Stimulated activated CD8-positive, alpha-beta memory T cell treated with anti-CD3 and anti-CD28 coated beads, Interleukin-4, amount 100 ng/mL, for 48 hours (primary cell): ENCODE measurements around the gene WDR45B.
"Not testable (repeated sequence)": the region's sequence is repeated elsewhere in the genome, so short reads cannot be mapped to it uniquely, and the experiment has no call there.

Experiments
- DNase-seq: peaks from one replicate; pipeline ENCODE4 v3.0.0-alpha.2; 2020

The WDR45B gene

DNA sequence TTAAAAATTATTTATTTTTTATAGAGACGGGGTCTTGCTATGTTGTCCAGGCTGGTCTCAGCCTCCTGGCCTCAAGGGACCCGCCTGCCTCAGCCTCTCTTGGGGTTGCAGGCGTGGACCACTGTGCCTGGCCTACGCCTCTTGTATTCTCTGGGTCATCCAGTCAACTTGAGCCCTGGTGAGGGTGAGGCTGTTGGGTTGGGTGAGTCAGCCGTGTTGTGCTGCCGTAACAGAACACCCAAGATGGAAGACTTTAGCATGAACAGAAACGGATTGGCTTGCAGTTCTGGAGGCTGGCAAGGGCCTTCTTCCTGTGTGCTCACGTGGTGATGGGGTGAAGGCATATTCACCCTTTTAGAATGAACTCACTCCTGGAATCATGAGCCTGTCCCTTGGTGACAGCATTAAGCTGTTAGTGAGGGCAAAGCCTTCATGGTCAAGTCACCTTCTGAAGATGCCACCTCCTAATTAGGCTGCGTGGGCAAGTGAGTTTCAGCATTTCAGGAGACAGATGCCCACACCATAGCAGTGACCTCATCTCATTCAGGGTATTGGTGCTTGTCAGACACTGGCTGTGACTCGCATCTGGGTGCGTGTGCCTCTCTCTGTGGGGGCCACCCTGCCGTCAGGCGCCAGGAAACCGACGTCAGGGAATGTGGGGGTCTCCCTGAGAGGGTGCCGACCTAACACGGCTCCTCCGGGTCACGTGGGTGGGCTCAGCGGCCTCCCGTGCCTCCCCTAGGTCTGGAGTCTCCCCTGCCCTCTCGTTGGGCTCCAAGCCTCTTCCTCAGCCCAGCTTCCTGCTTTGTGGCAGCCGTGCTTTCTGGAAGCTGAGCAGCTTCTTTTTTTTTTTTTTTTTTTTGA lies 49.8 kb downstream of the WDR45B start:
- no peak for DNase-seq

DNA sequence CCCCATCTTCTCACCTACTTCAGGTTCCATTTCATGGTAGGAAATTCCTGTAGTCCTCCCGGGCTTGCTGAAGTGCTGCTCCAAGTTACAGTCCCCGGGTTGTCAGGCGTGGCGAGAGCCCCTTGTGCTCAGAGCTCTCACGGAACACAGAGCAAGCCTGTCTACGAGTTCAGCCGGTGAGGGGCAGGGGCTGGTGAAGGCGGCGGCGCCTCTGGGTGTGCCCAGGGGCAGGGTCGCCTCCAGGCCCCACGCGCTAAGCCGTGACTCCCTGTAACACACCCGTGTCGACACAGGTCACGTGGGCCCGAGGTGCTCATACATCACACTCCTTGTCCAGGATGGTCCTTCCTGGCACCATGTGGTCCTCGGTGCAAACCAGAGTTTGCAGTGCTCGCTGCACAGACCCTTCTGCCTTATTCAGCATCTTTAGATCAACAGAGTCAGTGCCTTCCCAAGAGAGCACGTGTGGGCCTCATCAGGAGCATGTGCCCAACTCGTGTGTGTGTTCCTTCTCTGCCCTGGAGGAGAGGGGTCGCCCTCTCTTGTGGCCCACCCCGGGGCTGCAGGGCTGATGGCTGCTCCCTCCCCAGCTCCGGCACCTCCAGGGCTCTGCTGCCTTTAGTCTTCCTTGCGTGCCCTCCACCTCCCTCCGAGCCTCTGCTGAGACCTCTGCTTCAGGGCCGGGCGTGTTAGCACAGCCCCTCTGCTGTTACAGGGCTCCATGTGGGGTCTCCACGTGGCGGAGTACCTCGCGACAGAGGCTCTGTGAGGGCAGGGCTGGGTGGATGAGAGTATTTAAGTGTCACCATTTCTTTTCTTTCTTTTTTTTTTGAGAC lies 51.2 kb downstream of the WDR45B start:
- DNase-seq, result no peak

DNA sequence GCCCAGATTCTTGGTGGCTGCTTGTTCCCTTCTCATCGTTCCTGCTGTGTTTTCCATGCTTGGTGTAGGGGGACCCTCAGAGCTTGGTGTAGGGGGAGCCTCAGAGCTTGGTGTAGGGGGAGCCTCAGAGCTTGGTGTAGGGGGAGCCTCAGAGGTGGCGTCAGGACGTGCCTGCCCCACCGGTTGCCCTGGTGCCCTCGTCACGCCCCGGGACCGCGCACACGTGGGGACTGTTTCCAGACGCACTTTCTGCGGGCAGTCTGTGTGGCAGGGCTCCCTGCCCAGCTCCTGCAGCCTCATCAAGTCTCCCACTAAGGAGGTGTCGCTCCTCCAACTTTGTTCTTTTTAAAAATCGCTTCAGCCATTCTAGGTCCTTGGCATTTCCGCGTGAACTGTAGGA lies 51.9 kb downstream of the WDR45B start:
- DNase-seq, result no peak

DNA sequence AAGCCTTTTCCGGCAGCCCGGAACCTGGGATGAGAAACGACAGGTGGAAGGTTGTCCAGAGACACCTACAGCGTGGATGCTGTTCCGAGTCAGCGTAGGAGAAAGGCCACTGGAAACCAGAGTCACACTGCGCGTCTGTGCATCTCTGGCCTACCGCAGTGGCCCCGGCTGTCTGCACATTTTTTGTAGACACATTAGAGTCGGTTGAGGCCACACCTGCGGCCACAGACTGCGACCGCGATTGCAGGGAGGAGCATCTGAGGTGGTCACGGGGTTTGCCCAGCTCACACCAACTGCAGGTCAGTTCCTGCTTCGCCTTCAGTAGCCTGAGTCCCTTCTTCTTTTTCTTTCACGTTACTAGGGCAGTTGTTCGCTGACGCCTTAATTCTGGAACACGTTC lies 52.4 kb downstream of the WDR45B start:
- no peak for DNase-seq

DNA sequence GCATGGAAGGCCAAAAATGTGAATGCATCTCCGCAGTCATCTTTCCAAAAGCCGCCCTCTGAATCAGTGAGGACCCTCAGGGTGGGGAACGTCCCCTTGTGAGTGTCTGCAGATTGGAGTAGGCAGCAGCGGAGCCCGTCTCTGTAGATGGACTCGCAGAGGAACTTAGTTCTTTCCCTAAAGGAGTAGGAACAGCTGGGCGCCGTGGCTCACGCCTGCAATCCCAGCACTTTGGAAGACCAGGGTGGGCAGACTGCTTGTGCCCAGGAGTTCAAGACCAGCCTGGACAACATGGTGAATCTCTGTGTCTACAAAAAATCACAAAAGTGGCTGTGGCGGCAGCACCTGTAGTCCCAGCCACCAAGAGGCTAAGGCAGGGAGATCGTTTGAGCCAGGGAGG lies 53.7 kb downstream of the WDR45B start:
- DNase-seq, result no peak

DNA sequence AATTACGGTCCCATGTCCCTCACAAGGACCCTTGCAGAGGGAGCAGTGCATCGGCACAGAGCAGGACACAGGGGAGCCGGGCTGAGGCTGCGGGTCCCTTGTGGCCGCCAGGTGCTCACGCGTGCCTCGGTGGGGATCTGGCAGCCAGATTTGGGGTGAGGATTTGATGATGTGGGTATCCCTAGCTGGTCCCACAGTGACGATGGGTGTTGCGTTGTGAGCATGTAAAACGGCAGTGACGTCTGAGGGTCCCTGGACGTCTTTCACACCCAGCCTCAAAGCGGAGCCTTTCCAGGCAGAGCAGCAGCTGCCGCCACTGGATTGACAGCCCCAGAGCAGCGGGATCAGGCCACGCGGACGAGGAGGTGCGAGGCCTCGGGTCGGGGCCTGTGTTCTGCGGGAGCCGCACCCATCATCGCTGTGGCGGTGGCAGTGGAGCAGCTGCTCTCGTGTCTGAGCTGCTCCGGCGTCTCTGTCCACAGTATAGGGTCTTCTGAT lies 54.6 kb downstream of the WDR45B start:
- no peak for DNase-seq

DNA sequence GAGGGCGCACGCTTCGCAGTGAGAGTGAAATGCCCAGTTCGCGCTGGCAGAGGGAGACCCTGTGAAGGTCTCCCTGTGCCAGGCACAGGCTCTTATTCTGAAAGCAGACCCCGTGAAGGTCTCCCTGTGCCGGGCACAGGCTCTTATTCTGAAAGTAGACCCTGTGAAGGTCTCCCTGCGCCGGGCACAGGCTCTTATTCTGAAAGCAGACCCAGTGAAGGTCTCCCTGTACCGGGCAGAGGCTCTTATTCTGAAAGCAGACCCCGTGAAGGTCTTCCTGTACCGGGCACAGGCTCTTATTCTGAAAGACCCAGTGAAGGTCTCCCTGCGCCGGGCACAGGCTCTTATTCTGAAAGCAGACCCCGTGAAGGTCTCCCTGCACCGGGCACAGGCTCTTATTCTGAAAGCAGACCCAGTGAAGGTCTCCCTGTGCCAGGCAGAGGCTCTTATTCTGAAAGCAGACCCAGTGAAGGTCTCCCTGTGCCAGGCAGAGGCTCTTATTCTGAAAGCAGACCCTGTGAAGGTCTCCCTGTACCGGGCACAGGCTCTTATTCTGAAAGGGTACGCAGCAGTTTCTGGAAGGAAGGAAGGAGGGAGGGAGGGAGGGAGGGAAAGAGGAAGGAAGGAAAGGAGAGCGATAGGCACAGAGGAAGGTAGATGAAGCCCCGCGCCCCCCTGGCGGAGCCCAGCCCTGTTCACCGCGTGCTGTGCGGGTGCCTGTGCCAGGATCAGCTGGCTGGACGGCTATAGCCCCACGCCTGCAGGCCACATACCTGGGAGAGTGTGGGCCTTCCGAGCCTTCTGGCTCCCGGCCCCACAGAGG lies 55.3 kb downstream of the WDR45B start:
- peak; percentile 54 for DNase-seq

DNA sequence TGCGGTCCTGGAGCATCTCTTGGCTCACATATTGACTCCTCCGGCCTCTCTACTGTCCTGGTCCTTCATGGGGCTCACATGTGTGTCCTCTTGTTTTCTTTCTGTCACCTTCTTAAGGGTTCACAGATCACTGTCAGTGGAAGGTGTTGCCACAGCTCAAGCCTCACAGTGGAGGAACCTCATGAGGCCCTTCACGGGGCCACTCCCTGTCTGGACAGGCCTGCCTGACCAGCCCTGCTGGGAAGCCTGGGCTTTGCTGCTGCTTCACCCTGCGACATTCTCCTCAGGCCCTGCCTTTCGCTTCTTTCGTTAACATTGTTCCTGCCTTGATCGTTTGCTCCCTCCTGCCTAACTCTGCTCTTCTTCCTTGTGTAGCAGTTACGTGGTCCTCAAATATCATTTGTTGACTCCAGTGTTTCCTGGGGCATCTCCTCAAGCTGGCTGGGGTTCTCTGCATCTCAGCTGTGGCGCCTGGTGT lies 55.9 kb downstream of the WDR45B start:
- DNase-seq, result no peak

DNA sequence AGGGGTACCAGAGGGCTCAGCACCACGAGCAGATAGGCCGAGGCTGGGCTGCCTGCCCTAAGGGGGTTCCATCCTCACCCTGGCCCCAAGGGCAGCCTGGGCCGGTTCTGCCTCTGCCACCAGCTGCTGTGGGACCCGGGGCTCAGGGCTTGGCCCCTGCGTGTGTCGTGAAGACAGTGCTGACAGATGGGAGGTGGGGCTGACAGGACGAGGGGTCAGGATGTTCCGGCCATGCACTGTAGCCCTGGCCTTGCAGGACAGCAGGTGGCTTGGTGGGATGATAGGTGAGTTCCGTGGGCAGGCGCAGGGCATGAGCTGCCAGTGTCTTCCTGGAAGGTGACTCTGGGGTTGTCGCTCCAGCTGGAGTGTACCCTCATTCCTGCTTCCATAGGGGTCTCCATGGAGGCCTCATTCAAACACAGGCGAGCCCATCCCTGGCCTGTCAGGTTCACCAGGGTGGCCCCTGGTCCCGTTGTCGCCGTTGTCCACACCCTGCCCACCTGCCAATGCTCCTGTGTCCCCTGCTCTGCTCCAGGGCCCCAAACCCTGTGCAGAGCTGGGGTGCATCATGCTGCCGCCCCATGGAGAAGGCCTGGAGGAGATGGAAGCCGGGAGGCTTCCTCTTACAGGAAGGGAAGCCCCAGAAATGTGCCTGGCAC lies 57.2 kb downstream of the WDR45B start:
- no peak for DNase-seq

DNA sequence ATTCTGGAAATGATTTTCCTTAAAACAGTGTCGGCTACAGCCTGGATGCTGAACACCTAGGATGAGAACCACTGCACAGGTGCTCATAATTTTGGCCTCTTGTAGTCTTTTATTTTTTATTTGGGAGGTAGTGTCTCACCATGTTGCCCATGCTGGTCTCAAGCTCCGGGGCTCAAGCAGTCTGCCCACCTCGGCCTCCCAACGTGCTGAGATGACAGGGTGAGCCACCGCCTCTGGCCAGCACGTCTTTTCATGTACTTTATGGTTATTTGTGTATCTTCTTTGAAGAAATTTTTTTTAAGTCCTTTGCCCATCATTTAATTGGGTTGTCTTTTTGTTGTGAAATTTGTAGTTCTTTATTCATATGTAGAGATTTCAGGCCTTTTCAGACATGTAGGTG lies 58.0 kb downstream of the WDR45B start:
- DNase-seq, result no peak

DNA sequence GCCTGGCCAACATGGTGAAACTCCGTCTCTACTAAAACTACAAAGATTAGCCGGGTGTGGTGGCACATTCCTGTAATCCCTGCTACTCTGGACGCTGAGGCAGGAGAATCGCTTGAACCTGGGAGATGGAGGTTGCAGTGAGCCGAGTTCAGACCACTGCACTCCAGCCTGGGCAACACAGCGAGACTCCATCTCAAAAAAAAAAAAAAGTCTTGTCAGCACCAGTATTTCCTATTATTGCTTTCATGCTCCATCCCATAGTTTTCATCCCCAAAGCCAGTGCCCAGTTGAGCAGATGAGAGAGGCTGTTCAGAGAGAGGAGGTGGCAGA lies 58.4 kb downstream of the WDR45B start:
- DNase-seq, result no peak

DNA sequence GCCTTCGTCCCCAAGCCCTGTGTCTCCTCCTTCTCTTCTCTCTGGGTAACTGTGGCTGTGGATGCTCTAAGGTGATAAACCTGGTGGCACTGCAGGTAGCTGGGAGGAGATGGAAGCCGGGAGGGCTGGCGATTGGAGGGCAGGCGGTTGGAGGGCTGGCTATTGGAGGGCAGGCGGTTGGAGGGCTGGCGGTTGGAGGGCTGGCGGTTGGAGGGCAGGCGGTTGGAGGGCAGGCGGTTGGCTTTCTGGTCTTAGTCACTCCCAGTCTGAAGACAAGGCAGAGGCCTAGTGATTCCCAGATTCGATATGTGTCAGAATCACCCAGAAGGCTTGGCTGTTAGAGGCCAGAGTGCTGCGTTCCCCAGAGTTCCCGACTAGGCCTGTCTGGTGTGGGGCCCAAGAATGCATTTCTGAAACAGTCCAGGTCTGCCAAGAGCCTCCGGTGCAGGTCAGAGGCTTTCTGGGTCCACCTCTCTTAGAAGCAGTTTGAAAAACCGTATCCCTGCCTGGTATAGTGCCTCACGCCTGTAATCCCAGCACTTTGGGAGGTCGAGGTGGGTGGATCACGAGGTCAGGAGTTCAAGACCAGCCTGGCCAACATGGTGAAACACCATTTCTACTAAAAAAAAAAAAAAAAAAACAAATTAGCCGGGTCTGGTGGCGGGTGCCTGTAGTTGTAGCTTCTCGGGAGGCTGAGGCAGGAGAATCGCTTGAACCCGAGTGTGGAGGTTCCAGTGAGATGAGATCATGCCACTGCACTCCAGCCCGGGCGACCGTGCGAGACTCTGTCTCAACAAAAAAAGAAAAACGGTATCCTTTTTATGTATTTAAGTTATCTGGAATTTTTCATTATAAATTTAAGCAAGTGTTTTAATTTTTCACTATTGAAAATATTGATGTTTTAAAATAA lies 59.7 kb downstream of the WDR45B start:
- no peak for DNase-seq

DNA sequence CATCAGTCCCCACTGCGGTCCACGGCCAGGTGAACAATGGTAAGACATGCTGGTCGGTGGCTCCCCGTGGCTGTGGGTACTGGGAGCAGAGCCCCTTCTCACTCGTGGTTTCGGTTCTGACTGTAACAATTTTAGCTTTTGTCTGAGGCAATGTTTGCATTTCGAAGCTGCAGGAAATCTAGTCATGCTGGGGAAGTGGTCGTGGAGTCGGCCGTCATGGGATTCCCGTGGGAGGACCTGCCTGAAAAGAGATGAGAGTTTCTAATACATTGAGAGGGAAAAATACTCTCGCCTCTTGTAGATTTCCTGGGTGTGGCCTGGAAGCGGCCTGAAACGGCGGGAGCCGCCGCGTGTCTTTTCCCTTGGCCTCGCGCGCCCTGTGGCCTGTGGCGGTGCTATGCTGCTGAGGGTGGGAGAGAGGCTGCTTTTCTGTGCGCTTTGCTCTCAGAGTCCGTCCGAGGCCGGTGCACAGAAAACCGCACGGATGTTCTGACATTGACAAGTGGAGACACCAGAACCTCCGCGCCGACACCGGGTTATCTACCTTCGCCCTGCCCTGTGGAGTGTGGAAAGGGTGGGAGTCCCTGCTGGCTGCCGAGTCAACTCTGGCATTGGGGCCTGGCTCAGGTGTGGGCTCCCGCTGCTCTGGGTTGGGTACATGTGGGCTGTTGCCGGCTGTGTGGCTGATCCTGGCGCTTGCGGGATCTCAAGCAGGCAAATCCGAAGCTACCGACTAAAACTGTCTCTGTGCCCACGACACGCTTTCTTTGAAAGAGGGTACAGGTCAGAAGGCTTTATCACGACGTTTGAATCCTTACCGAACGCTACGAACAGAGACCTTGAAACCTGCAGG lies 60.8 kb downstream of the WDR45B start:
- DNase-seq, result no peak

DNA sequence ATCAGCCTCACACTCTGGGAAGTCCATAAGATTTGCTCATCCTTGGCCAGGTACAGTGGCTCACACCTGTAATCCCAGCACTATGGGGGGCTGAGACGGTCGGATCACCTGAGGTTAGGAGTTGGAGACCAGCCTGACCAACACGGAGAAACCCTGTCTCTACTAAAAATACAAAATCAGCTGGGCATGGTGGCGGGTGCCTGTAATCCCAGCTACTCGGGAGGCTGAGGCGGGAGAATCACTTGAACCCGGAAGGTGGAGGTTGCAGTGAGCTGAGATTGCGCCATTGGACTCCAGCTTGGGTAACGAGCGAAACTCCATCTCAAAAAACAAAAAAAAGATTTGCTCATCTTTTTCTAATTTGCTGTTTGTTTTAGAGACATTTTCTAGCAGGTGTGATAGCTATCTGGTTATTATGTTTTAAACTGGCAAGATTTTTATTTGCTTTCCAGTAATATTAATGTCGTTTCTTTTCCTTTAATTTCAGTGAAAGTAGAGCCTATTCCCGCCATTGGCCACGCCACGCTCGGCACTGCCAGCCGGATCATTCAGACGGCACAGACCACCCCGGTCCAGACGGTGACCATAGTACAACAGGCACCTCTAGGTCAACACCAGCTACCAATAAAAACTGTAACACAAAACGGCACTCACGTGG lies 61.5 kb downstream of the WDR45B start:
- DNase-seq, result no peak

DNA sequence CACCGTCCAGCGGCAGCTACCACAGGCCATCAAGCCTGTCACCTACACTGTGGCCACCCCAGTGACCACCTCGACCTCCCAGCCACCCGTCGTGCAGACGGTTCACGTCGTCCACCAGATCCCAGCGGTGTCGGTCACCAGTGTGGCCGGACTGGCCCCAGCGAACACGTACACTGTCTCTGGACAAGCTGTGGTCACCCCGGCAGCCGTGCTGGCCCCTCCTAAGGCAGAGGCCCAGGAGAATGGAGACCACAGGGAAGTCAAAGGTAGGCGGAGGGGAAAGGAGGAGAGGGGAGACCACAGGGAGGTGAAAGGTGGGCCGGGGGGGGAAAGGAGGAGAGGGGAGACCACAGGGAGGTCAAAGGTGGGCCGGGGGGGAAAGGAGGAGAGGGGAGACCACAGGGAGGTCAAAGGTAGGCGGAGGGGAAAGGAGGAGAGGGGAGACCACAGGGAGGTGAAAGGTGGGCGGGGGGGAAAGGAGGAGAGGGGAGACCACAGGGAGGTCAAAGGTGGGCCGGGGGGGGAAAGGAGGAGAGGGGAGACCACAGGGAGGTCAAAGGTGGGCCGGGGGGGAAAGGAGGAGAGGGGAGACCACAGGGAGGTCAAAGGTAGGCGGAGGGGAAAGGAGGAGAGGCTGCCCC lies 62.2 kb downstream of the WDR45B start:
- not testable (repeated sequence) for DNase-seq

DNA sequence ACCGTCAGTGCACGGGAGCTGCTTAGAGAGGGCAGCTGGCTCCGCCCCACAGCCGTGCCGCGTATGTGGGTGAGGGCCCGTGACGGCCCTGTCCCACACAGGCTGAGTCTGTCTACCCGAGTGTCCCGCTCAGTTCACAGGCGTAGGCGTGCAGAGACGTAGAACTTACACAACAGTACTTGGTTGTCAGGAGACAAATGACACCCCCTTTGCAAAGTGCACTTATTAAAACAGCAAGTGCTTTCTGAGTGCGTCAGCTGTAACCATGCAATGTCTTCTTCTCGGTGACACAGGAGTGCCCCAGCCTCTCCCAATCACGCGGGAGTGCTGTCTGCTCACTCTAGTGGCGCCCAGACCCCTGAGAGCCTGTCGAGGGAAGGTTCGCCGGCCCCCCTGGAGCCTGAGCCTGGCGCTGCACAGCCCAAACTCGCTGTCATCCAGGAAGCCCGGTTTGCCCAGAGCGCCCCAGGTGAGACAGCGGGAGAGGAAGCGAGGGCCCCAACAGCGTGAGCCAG lies 64.5 kb downstream of the WDR45B start:
- DNase-seq, result no peak

DNA sequence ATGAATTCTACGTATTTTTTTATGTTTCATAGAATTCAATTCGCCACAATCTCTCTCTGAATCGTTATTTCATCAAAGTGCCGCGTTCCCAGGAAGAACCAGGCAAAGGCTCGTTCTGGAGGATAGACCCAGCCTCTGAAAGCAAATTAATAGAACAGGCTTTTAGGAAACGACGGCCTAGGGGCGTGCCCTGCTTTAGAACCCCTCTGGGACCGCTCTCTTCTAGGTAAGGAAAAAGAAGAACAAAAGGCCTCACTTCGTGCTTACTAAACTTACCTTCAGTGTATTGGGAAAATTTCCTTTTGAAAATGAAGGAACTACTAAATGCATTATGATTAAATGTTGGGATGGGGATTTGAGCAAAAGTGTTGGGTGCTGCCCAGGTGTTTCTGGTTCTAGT lies 65.5 kb downstream of the WDR45B start:
- no peak for DNase-seq

DNA sequence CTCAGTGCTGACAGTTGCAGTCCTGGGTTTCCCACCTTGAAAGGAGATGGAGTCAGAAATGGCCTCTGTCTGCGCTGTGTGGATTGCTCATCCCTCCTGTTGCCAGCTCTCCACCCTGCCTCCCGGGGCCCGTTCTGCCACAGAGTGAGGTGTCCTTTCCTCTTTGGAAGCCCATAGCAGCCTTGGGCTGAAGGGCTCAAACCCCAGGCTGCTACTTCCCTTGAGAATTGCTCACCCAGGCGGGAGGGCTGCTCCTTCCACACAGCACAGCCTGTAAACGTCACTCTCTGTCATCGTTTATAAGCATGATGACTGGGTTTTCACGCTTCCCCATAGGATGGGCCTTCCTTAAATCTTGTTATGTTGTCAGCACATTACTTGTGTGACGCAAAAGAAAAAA lies 66.0 kb downstream of the WDR45B start:
- DNase-seq, result no peak

DNA sequence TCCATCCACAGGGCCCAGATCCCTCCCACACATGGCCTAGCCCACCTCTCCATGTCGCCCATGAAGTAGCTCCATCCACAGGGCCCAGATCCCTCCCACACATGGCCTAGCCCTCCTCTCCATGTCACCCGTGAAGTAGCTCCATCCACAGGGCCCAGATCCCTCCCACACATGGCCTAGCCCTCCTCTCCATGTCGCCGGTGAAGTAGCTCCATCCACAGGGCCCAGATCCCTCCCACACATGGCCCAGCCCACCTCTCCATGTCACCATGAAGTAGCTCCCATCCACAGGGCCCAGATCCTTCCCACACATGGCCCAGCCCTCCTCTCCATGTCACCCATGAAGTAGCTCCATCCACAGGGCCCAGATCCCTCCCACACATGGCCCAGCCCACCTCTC lies 68.3 kb downstream of the WDR45B start:
- not testable (repeated sequence) for DNase-seq
